Esophagus muscularis mucosa (tissue), 4 donors: ENCODE measurements around the gene EIF1. TPM values are rescaled to one million over a fixed set of nuclear protein-coding genes. Genes with fewer than 3 reads are reported as not detected.

ENCODE experiments used
- DNase-seq: peaks from one replicate; pipeline ENCODE4 v3.0.0-alpha.2; 2017; ENCODE audit errors: extremely low spot score
- H3K27ac ChIP-seq, 4 donors: fragments of 200-600 bp; sonication (generic); replicated peaks in 1 of 4; 1 replicate in 3 of 4; 2 replicates in 1 of 4; pipeline ENCODE4 v1.5.1; 2016 to 2019; ENCODE audit warnings: mild to moderate bottlenecking in 1 of 4
- H3K27me3 ChIP-seq, 4 donors: fragments of 200-600 bp; sonication (generic); one replicate each; pipeline versions ENCODE4 v1.5.1 to v1.6.0; 2016 to 2019
- H3K36me3 ChIP-seq, 4 donors: fragments of 200-600 bp; sonication (generic); one replicate each; pipeline ENCODE4 v1.5.1; 2016 to 2019
- H3K4me1 ChIP-seq, 4 donors: fragments of 200-600 bp; sonication (generic); one replicate each; pipeline ENCODE4 v1.5.1; 2016 to 2019
- H3K4me3 ChIP-seq, 4 donors: fragments of 200-600 bp; sonication (generic); 1 replicate in 2 of 4; 2 replicates in 2 of 4; pipeline ENCODE4 v1.5.1; 2016 to 2019; ENCODE audit warnings: mild to moderate bottlenecking in 4 of 4, moderate library complexity in 1 of 4
- H3K9me3 ChIP-seq, 4 donors: fragments of 200-600 bp; sonication (generic); 1 replicate in 3 of 4; 2 replicates in 1 of 4; pipeline ENCODE4 v1.5.1; 2016 to 2019
- EP300 ChIP-seq: sonication (generic); formaldehyde crosslinking; IDR thresholded peaks from one replicate; pipeline ENCODE4 v1.6.1; 2017; ENCODE audit warnings: antibody characterized with exemption
- POLR2A ChIP-seq: fragments of 450-650 bp; IDR thresholded peaks from one replicate; pipeline ENCODE4 v1.6.1; 2017; ENCODE audit warnings: antibody characterized with exemption, moderate library complexity, mild to moderate bottlenecking, low read depth
- POLR2AphosphoS5 ChIP-seq, 2 donors: sonication (generic); formaldehyde crosslinking; IDR thresholded peaks; one replicate each; pipeline ENCODE4 v1.6.1; 2017; ENCODE audit warnings: antibody characterized with exemption in 2 of 2
- WGBS: methylation state at CpG from one replicate; pipeline ENCODE4 v1.1.5; 2018; 5-methylcytosine and 5-hydroxymethylcytosine counted together
- intact Hi-C: fragments of 100-400 bp; cut with DNase I; formaldehyde crosslinking; loops from one replicate; pipeline ENCODE4 v1.15.1; 2023
- total RNA-seq, 4 donors: library from RNA; depleted of rRNA; stranded (reverse); fragments of >200 nt; gene quantifications; one replicate each; pipeline versions ENCODE4 v1.1.0 to v1.2.1, GENCODE V29; 2016
- TF ChIP-seq, protein P1 (sequence below), 3 experiments: fragments of 200-600 bp in 2 of 3; fragments of 450-650 bp in 1 of 3; sonication (generic) in 2 of 3; IDR thresholded peaks; one replicate each; pipeline ENCODE4 v1.5.1; 2017 to 2019; ENCODE audit warnings: antibody characterized with exemption in 3 of 3, mild to moderate bottlenecking in 2 of 3, moderate library complexity in 1 of 3

EIF1 gene
- total RNA-seq, 4 donors from 2014 or later = 158 to 426 (median 207) TPM

DNA sequence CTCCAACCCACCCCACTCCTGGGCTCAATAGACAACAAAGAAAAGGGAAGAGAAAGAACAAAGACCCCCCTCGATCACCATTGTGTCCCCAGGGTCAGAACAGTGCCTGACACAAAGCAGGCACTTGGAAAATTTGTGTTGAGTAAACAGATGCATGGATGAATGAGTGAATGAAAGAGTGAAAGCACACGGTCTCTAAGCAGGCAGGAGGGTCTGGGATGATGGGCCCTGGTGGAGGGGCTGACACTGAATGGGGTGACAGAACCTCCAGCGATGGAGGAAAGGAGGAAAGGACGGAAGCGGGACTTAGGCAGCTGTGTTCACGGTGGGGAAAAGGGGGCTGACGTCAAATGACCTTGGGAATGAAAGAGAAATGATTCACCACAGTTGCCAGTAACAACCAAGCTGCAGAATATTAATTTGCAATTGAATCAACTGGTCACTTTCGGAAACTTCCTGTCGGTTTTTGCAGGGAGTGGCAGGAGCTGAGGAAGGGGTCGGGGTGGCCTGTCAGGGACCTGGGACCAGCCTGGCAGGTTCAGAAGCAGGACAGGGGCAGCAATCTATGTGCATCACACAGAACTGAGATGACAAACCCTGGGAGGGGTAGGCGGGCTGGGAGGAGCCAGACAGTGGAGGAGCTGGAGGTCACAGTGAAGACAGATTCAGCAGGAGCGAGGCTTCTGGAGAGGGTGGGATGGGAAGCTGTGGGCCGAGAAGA lies 16.7 kb downstream of the EIF1 start:
- Histone ChIP-seq H3K4me1 (no peaks in the 10 kb centered on the region), H3K27ac (no peak overlapping the region), H3K36me3 (no peaks in the 10 kb centered on the region), H3K4me3 (no peak overlapping the region), H3K9me3 (no peaks in the 10 kb centered on the region), H3K27me3 (no peaks in the 10 kb centered on the region)
- no peak for TF ChIP-seq EP300
- TF ChIP-seq POLR2A = no peak
- TF ChIP-seq POLR2AphosphoS5 (IDR thresholded peaks at IDR 0.05) = no peak
- TF ChIP-seq, protein P1, sequence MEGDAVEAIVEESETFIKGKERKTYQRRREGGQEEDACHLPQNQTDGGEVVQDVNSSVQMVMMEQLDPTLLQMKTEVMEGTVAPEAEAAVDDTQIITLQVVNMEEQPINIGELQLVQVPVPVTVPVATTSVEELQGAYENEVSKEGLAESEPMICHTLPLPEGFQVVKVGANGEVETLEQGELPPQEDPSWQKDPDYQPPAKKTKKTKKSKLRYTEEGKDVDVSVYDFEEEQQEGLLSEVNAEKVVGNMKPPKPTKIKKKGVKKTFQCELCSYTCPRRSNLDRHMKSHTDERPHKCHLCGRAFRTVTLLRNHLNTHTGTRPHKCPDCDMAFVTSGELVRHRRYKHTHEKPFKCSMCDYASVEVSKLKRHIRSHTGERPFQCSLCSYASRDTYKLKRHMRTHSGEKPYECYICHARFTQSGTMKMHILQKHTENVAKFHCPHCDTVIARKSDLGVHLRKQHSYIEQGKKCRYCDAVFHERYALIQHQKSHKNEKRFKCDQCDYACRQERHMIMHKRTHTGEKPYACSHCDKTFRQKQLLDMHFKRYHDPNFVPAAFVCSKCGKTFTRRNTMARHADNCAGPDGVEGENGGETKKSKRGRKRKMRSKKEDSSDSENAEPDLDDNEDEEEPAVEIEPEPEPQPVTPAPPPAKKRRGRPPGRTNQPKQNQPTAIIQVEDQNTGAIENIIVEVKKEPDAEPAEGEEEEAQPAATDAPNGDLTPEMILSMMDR (IDR thresholded peaks at IDR 0.05) = no peak
- WGBS = 67% methylated on average over 13 of the region's 13 CpGs
- DNase-seq = no peak
- intact Hi-C loops = no loop called here

DNA sequence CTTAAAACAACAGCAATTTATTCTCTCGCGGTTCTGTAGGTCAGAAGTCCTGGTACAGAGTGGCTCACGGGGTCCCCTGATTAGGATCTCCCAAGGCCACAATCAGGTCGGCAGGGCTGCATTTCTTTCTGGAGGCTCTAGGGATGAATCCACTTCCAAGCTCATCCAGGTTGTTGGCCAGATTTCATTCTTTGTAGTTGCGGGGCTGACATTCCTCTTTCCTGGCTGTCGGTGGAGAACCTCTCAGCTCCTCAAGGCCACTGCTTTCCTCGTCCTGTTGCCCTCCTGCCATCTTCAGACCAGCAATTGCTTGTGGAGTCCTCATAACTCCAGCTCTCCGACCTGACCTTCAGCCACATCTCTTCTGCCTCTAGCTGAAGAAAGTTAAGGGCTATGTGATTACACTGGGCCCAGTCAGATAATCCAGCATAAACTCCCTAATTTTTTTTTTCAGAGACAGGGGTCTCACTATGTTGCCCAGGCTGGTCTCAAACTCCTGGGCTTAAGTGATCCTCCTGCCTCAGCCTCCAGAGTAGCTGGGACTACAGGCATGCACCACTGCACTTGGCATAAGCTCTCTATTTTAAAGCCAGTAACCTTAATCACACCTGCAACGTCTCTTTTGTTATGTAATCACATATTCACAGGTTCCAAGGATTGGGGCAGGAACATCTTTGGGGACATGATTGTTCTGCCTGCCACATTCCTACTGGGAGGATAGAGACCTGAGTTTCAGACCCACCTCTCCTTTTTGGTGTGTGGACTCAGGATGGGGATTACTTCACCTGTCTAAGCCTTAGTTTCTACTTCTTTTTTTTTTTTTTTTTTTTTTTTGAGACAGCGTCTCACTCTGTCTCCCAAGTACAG lies 19.4 kb downstream of the EIF1 start:
- no peaks in the 10 kb centered on the region for H3K36me3 ChIP-seq
- intact Hi-C loops = no loop called here
- H3K9me3 ChIP-seq = no peaks in the 10 kb centered on the region
- no peak overlapping the region for H3K4me3 ChIP-seq
- TF ChIP-seq POLR2A (no peak), POLR2AphosphoS5 (IDR thresholded peaks at IDR 0.05) (no peak), EP300 (no peak)
- TF ChIP-seq, protein P1 (IDR thresholded peaks at IDR 0.05) = no peak
- WGBS = 80% methylated on average over 10 of the region's 10 CpGs
- DNase-seq = no peak
- H3K27me3 ChIP-seq = peaks cover 0 to 12% (median 0%) of the 10 kb centered on the region in 4 donors
- H3K27ac ChIP-seq = no peak overlapping the region
- no peaks in the 10 kb centered on the region for H3K4me1 ChIP-seq

DNA sequence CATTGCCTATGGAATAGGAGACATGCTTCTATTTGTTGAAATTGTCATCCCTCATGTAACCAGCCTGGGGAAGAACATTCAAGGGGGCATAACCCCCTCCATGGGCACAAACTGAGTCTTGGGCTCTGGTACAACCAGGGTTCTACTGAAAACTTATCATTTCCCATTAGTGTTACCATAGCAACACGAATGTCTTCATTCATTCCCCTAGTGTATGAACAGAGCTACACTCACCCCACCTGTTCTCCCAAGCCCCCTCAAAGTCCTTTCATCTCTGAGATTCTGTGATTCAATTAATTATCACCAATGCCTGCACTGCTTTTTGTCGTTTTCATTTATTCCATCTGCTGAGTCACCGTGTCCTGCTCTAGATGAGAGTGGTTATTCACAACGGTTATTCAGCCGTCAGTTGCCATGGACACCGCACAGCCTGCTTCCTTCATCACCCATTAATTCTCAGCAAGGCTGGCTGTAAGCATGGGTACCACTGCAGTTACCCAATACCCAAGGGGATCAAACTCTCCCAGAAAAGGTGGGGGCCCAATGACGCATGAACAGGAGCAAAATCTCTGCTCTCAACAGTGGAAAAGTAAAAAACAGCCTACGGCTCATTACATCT lies 21.9 kb downstream of the EIF1 start:
- TF ChIP-seq POLR2A (no peak), POLR2AphosphoS5 (IDR thresholded peaks at IDR 0.05) (no peak), EP300 (no peak)
- TF ChIP-seq, protein P1 (IDR thresholded peaks at IDR 0.05) = no peak
- WGBS = 54% methylated on average over 8 of the region's 8 CpGs
- H3K36me3 ChIP-seq = no peaks in the 10 kb centered on the region

DNA sequence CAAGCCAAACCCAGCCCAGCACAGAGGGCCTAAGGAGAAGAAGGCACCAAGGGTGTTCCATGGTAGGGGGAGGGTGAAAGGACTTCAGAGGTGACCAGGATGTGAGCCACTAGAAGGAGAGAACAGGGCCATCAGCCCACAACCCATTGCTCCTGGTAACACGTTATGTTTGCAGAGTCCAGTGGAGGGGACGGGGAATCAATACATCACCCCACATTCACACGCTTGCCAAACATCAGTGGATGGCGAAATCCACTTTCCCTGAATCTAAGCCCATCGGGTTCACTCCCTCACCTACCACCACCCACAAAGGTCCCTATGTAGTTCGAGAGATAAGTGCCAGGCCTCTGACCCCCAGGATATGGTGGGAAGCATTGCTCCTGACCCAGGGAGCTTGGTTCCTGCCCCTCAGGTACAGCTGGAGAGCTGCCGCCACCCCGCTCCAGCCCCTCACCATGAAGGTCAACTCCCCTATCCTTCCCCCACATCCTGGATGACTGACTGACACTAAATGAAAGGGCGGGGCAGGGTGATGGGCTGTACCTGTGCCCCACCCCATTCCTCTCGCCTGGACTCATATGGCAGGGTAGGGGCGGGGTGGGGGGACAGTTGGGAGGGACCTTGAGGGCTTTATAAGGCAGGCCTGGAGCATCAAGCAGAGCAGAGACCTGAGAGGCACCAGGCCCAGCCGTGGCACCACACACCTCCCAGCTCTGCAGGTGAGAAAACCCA lies 23.1 kb downstream of the EIF1 start, which contains the start of gene GAST:
TSS of gene GAST (plus strand) at position 663 of the 732 bp plus-strand sequence. CDS start 3,106 bp downstream, outside the sequence.
- Histone ChIP-seq H3K9me3 (no peaks in the 10 kb centered on the region), H3K27me3 (peaks cover 0 to 12% (median 0%) of the 10 kb centered on the region in 4 donors), H3K27ac (no peak within 1 kb of the TSS), H3K4me3 (no peak within 1 kb of the TSS), H3K36me3 (no peaks in the 10 kb centered on the region), H3K4me1 (no peaks in the 10 kb centered on the region)
- intact Hi-C loops = no loop called here
- WGBS = 98% methylated on average over 9 of the region's 12 CpGs
- no peak for DNase-seq
- TF ChIP-seq POLR2A (no peak), EP300 (no peak), POLR2AphosphoS5 (IDR thresholded peaks at IDR 0.05) (no peak)
- TF ChIP-seq, protein P1 (IDR thresholded peaks at IDR 0.05) = no peak

More for the DNA sequence above, 21.9 kb downstream of the EIF1 start:
- DNase-seq = no peak
- Histone ChIP-seq H3K27me3 (peaks cover 0 to 12% (median 0%) of the 10 kb centered on the region in 4 donors), H3K27ac (no peak overlapping the region), H3K4me3 (no peak overlapping the region), H3K9me3 (no peaks in the 10 kb centered on the region), H3K4me1 (no peaks in the 10 kb centered on the region)
- intact Hi-C loops = no loop called here
